COLO668 (cell line): Measurements from ENCODE around the gene OR13J1.

Experiments
- DNase-seq: peaks from one replicate; lab custom pipeline; 2025; ENCODE audit not compliant: unreplicated experiment; lab: John Stamatoyannopoulos, UW

Gene OR13J1

DNA sequence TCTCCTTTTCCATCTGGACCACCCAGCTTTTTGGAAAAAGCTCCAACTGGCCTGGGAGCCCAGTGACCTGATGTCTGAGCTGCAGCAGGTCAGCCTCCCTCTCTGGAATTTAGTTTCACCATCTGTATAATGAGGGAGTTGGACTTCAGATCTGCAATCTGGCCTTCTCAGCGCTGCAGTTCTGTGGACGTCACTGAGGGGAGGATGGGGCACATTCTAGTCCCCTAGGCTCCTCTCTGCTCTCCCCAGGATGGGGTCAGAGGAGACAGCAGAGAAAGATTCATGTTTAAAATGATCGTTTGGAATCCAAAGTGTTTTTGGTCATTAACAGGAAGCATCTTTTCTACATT, 10.2 kb downstream of the OR13J1 start:
- DNase-seq: no peak

DNA sequence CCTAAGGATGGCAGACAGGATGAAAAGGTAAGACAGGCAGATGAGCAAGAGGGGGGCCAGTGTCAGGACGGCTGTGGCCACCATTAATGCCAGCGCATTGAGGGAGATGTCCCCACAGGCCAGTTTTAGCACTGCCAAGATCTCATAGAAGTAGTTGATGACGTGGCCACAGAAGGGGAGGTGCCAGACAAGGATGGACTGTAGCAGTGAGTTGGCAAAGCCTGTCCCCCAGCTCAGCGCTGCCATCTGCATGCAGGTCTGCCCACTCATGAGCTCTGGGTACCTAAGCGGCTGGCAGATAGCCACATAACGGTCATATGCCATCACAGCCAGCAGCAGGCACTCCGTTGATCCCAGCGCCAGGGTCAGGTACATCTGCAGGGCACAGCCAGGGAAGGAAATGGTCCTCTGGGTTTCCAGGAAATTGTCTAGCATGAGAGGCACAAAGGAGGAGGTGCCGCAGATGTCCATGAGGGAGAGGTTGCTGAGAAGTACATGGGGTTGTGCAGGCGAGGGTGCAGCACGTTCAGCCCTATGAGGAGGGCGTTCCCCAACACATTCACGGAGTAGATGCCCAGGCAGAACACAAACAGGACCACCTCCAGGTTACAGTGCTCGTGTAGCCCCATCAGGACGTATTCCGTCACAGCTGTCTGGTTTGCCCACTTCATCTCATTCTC, 10.8 kb downstream of the OR13J1 start:
- DNase-seq: no peak

GRCh38 chr9:35858458-35858857, 11.7 kb downstream of the OR13J1 start:
- DNase-seq: no peak

DNA sequence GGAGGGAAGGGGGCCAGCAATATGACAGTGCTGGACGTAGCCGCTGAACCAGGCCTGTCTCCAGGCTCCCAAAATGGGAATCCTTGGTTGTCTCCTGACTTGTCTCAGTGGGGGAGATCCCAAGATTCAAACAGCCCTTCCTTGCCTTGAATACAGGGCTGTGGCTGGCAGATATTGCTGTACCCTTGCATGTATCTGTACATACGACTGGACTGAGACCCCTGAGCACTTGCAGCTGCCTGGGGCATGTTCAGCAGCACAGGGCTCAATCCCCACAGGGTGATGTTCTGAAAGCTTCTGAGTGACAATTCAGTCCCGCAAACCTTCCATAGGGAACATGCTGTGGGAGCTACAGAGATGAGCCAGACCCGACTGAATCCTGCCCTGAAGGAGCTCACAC, 13.3 kb downstream of the OR13J1 start:
- no peak for DNase-seq

- no peak for DNase-seq
Measured at GRCh38 chr9:35856206-35856605, 14.0 kb downstream of the OR13J1 start.

DNA sequence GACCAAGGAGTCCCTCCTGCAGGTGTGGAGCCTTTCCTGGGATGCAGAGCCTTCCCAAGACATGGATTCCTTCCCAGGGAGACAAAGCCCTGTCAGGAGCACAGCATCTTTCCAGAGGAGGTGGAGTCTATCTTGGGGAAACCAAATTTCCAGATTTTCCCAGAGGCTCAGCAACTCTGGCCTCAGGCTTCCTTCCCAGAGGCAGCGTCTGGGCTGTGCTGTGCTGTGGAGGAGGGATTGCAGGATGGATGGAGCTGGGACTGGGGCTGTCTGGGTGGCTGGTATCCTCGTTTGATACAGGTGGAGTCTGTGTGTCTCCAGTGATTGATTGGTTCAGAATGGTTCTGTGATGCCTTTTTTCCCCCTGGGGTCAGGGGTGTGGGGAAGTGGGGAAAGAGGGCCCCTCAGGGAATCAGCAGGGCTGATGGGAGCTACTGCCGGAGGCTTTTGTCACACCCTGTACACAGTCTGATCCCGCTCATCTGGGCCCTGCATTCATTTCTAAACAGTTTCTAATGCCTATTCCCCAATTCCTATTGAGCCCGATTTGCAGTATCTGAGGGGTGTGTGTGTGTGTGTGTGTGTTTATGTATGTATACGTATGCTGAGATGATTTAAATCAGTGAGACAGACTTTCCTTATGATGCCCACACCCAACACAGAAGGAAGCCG, 16.0 kb downstream of the OR13J1 start:
- no peak for DNase-seq

- DNase-seq: no peak
Measured at GRCh38 chr9:35852876-35853865, 17.0 kb downstream of the OR13J1 start.

- DNase-seq: no peak
Measured at GRCh38 chr9:35852267-35852815, 17.9 kb downstream of the OR13J1 start.

- no peak for DNase-seq
Measured at GRCh38 chr9:35847792-35848572, 22.2 kb downstream of the OR13J1 start.

DNA sequence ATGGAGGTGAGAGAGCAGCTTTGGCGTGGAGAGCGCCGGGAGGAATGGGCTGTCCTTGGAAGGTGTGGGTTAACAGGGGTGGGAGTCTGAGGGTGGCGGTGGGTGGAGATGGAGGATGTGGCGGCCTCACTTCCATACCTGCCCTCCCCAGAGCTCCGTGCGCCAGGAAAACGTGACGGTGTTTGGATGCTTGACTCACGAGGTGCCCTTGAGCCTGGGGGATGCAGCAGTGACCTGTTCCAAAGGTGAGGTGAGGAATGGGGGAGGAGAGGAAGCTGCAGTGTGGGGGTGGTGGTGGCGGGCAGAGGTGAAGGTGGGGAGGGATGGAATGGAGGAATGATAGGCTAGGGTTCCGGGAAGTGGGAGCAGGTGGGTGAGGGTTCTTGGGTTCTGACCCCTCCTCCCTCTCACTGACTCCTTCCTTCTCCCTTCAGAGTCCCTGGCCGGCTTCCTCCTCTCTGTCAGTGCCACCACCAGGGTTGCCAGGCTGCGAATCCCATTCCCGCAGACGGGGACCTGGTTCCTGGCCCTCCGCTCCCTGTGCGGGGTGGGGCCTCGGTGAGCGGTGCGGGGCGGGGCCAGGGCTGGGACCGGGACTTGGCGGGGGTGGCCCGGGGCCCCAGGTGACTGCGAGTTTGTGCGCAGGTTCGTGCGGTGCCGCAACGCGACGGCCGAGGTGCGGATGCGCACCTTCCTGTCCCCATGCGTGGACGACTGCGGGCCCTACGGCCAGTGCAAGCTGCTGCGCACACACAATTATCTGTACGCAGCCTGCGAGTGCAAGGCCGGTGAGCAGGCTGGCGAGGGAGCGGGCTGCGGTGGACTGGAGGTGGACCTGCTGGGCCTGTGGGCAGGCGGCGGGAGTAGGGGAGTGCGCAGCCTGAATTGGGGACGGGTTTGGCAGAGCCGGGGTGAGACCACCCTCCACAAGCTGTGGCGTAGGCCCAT, 24.1 kb downstream of the OR13J1 start:
- DNase-seq: no peak

GRCh38 chr9:35844628-35845270, 25.5 kb downstream of the OR13J1 start:
- DNase-seq: no peak

DNA sequence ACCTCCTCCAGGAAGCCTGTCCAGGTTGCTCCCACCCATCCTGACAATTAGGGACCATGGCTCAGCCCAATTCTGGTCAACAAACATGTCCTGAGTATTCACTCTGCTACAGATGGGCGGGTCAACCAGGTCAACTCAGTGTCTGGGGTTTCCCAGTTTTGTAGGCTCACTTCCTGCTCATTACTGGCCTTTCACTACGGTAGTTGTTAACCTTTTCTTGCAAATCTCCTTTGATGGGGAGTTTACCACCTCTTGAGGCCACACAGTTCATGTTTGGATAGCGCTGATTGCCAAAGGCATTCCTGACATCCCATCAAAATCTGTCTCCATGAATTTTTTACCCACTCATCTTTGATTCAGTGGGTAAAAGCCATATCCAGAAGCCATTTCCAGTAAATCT, 27.4 kb downstream of the OR13J1 start:
- DNase-seq: no peak

DNA sequence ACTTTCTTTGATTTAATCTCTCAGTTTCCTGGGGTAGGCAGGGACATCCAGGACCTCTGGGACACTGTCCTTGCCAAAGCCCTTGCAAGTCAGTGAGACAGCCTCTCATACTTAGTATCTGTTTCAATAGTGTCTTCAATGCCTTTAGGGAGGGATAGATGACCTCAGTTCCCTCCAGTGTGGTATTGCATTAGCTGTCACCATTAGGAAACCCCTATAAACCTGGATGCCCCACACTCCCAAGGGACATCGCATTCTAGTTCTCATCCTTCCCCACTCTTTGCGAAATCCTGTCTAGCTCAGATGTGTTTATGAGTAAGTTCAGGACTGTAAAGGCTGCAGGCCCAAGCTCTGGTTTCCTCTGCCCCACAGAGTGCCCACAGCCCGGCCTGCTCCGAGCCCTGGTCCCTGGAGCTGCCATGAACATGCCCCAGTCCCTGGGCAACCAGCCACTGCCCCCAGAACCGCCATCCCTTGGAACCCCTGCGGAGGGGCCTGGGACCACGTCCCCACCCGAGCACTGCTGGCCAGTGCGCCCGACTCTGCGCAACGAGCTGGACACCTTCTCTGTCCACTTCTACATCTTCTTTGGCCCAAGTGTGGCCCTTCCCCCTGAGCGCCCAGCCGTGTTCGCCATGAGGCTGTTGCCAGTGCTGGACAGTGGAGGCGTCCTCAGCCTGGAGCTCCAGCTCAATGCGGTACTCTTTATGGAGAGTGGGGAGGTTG, 28.0 kb downstream of the OR13J1 start:
- DNase-seq: no peak

DNA sequence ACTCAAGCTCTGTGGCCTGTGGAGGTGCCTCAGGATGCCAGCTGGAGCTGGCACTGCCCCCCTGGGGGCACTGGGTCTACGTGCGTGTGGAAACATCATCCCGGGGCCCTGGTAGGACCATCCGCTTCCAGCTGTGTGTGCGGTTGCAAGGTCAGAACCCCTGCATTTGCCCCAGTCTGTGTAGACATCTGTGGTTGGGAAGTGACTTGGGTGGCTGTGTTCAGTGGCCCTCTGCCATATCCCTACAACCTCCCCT, 28.6 kb downstream of the OR13J1 start:
- DNase-seq: no peak

DNA sequence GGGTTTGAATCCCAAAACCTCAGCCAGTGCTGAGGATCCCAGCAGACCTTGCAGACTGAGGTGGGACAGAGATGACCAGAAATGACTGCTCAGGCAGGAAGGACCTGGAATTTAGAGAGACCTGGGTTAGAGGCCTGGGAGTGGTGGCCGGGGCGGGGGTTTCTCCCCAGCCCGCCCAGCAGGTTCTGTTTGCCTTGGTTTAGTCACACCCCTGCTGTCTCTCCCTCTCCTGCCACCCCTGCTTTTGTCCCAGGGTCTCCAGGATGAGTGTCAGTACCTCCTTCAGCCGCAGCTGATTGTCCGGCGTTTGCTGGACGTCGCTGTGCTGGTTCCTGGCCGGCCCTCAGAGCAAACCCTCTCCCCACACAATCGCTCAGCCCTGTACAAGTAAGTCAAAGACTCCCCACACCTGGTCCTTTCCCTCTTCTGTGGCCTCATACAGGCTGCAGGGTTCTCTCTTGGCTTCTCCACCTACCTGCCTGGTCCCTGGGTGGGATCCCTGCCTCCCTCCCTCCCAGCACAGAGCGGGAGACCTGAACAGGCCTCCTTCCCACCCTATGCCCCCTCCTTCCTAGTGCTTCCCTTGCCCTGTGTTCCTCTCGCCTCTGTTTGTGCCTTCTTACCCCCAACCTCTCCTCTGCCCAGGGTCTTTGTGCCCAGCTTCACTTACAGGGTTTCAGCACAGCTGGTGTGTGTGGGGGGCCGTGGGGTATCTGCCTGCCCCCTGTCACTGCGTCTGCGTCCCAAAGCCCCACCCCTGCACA, 29.1 kb downstream of the OR13J1 start:
- DNase-seq: no peak

GRCh38 chr9:35839926-35840325, 30.3 kb downstream of the OR13J1 start:
- DNase-seq: no peak

- DNase-seq: no peak
Measured at GRCh38 chr9:35836595-35836994, 33.6 kb downstream of the OR13J1 start.

- no peak for DNase-seq
Measured at GRCh38 chr9:35835766-35836165, 34.4 kb downstream of the OR13J1 start.
